Kidney (tissue), 14 donors: ENCODE results near the gene ZBTB46. TPM values are rescaled to one million over a fixed set of nuclear protein-coding genes. Genes with fewer than 3 reads are reported as not detected.

Experiments
- DNase-seq, 5 donors: peaks; one replicate each; pipeline ENCODE4 v3.0.0-alpha.2; 2013 to 2020
- FAIRE-seq: peaks from 2 replicates; lab custom pipeline; 2012; peaks lifted over from hg19 to GRCh38; lab: Jason Lieb, UNC
- H3K27ac ChIP-seq, 2 donors: one replicate each; pipeline ENCODE4 v1.7.0; 2013; ENCODE audit warnings: low read depth in 2 of 2, low read length in 2 of 2, inconsistent platforms in 1 of 2
- H3K27me3 ChIP-seq: one replicate; pipeline ENCODE4 v1.7.1; 2013; ENCODE audit warnings: low read length, inconsistent platforms; ENCODE audit not compliant: control insufficient read depth, insufficient read depth
- H3K36me3 ChIP-seq, 3 donors: one replicate each; pipeline versions ENCODE4 v1.7.0 to v1.7.1; 2013; ENCODE audit warnings: low read length in 3 of 3, control low read depth in 1 of 3, inconsistent platforms in 1 of 3; ENCODE audit not compliant: insufficient read depth in 3 of 3, control insufficient read depth in 2 of 3
- H3K4me1 ChIP-seq, 3 donors: one replicate each; pipeline versions ENCODE4 v1.7.0 to v1.7.1; 2013; ENCODE audit warnings: low read length in 3 of 3, inconsistent platforms in 1 of 3, low read depth in 1 of 3; ENCODE audit not compliant: control insufficient read depth in 2 of 3, insufficient read depth in 2 of 3
- H3K4me3 ChIP-seq, 3 donors: one replicate each; pipeline versions ENCODE4 v1.7.0 to v1.8.1; 2013; ENCODE audit warnings: low read length in 3 of 3, control low read depth in 1 of 3, inconsistent platforms in 1 of 3
- H3K9ac ChIP-seq, 3 donors: one replicate each; pipeline versions ENCODE4 v1.7.0 to v1.7.1; 2013; ENCODE audit warnings: low read length in 3 of 3, control low read depth in 1 of 3, inconsistent platforms in 1 of 3
- H3K9me3 ChIP-seq, 3 donors: one replicate each; pipeline versions ENCODE4 v1.7.0 to v1.7.1; 2013; ENCODE audit warnings: low read length in 3 of 3, control low read depth in 1 of 3, inconsistent platforms in 1 of 3; ENCODE audit not compliant: control insufficient read depth in 2 of 3, insufficient read depth in 1 of 3
- CTCF ChIP-seq: IDR thresholded peaks from 3 replicates; pipeline ENCODE4 v1.5.1; 2012; ENCODE audit warnings: mild to moderate bottlenecking, moderate library complexity, borderline replicate concordance; ENCODE audit not compliant: insufficient read depth; ENCODE audit errors: extremely low read depth
- intact Hi-C: fragments of 100-400 bp; cut with DNase I; formaldehyde crosslinking; loops from one replicate; pipeline ENCODE4 v1.11.1; 2022
- polyA plus RNA-seq: library from polyadenylated mRNA; stranded (reverse); fragments of 350-450 nt; fragmentation: Illumina TruSeq; extraction: RNeasy Lipid Tissue Mini Kit (QIAGEN cat#74804); gene quantifications from one replicate; pipeline ENCODE4 v1.2.3, GENCODE V29; 2014; ENCODE audit warnings: low read depth, low replicate concordance; ENCODE audit not compliant: insufficient read depth
- total RNA-seq: library from RNA; stranded (reverse); fragmentation: NEBNext Ultra II Directional; extraction: Animal tissue kit (Norgen Biotek cat#: 25700); gene quantifications from one replicate; pipeline ENCODE4 v1.2.1, GENCODE V29; 2021
- donor health status: control.
- donor health status: control.
- donor health status: control.
- donor health status: control.
- donor health status: control.
- donor health status: DM: yes; HTN: yes; CAD: no.
- donor health status: Normal renal cell carcinoma (clear cell type).

Gene ZBTB46
- total and polyA plus RNA-seq, 2 donors from 2014 or later: 4.5 to 24.0 TPM

DNA sequence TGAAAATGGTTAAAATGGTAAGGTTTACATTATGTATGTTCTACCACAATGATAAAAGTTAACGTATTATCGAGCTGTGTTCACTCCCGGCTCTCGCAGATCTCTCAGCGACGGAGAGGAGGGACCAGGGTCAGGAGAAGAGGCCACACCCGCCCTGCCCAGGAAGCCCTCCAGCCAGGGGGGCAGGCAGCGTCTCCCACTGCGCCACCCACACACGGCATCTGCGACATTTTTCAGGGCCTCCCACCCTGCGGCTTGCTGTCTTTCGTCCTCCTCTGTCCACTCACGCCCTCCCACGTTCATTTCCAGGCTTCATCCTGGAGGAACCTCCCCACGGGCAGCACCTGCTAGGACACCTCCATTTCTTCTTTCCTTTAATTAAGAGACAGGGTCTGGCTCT is 43.3 kb downstream of the ZBTB46 start:
- FAIRE-seq (no peak), DNase-seq (no peak)
- no peak for TF ChIP-seq CTCF
- Histone ChIP-seq H3K27me3 (no peaks in the 10 kb centered on the region), H3K9me3 (no peaks in the 10 kb centered on the region), H3K27ac (no peak overlapping the region), H3K9ac (no peak overlapping the region), H3K4me1 (peaks cover 0 to 23% (median 0%) of the 10 kb centered on the region in 3 donors), H3K36me3 (peaks cover 0 to 13% (median 8%) of the 10 kb centered on the region in 3 donors), H3K4me3 (no peak overlapping the region)
- intact Hi-C loops: no loop called here

GRCh38 chr20:63787302-63787701 is 43.8 kb downstream of the ZBTB46 start:
- no peak for FAIRE-seq

DNA sequence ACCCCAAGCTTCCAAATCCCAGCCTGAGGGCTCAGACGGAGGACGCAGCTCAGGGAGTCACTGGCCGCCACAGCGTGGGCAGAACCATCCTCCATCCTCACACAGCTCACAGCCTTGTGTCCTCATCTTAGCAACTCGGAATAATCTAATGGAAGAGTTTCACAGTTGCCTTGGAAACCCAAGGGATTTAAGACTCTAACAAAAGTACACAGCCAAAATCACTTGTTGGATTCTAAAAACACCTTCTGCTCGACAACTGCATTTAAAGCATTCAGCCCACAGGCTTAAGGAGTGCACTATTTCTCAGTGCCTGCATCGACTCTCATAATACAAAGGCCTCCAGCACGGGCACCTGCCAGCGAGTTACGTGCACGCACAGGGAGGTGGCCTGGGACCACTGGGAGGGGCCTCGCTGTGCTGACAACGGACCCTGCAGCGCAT is 45.4 kb downstream of the ZBTB46 start:
- TF ChIP-seq CTCF: no peak
- Histone ChIP-seq H3K27ac (no peak overlapping the region), H3K4me3 (no peak overlapping the region), H3K9ac (no peak overlapping the region), H3K9me3 (no peaks in the 10 kb centered on the region), H3K36me3 (peaks cover 0 to 13% (median 8%) of the 10 kb centered on the region in 3 donors), H3K4me1 (peaks cover 0 to 23% (median 0%) of the 10 kb centered on the region in 3 donors), H3K27me3 (no peaks in the 10 kb centered on the region)
- no peak for FAIRE-seq
- intact Hi-C loops: no loop called here
- DNase-seq: no peak

More at GRCh38 chr20:63787302-63787701, 43.8 kb downstream of the ZBTB46 start:
- peaks cover 0 to 13% (median 8%) of the 10 kb centered on the region in 3 donors for H3K36me3 ChIP-seq
- peak overlapping the region in 1 of 3 donors; percentile 12 for H3K9ac ChIP-seq
- H3K4me3 ChIP-seq: no peak overlapping the region
- no peak for TF ChIP-seq CTCF
- H3K9me3 ChIP-seq: no peaks in the 10 kb centered on the region
- H3K4me1 ChIP-seq: peaks cover 0 to 23% (median 0%) of the 10 kb centered on the region in 3 donors
- no peaks in the 10 kb centered on the region for H3K27me3 ChIP-seq
- peak overlapping the region in 1 of 2 donors; percentile 37 for H3K27ac ChIP-seq
- no peak for DNase-seq
- intact Hi-C loops: no loop called here

- H3K27ac ChIP-seq: no peak overlapping the region
Observed at GRCh38 chr20:63783970-63784369, 47.1 kb downstream of the ZBTB46 start.

More at GRCh38 chr20:63783970-63784369, 47.1 kb downstream of the ZBTB46 start:
- FAIRE-seq (no peak), DNase-seq (peak in 1 of 5 donors; percentile 64)
- Histone ChIP-seq H3K4me3 (no peak overlapping the region), H3K9me3 (no peaks in the 10 kb centered on the region), H3K4me1 (peaks cover 0 to 16% (median 0%) of the 10 kb centered on the region in 3 donors), H3K36me3 (peaks cover 0 to 6% (median 2%) of the 10 kb centered on the region in 3 donors), H3K27me3 (no peaks in the 10 kb centered on the region), H3K9ac (no peak overlapping the region)
- TF ChIP-seq CTCF: no peak
- intact Hi-C loops: no loop called here
